GM11168 (cell line): Measurements from ENCODE around the gene SNRNP70.
"Not testable (repeated sequence)": the region's sequence is repeated elsewhere in the genome, so short reads cannot be mapped to it uniquely, and the experiment has no call there.

Experiments
- in situ Hi-C: fragments of 300-500 bp; cut with MboI; formaldehyde crosslinking; loops from one replicate; pipeline ENCODE4 v1.12.0; 2022; ENCODE audit warnings: low sequenced_read_pairs; ENCODE audit not compliant: unreplicated experiment

SNRNP70 gene

DNA sequence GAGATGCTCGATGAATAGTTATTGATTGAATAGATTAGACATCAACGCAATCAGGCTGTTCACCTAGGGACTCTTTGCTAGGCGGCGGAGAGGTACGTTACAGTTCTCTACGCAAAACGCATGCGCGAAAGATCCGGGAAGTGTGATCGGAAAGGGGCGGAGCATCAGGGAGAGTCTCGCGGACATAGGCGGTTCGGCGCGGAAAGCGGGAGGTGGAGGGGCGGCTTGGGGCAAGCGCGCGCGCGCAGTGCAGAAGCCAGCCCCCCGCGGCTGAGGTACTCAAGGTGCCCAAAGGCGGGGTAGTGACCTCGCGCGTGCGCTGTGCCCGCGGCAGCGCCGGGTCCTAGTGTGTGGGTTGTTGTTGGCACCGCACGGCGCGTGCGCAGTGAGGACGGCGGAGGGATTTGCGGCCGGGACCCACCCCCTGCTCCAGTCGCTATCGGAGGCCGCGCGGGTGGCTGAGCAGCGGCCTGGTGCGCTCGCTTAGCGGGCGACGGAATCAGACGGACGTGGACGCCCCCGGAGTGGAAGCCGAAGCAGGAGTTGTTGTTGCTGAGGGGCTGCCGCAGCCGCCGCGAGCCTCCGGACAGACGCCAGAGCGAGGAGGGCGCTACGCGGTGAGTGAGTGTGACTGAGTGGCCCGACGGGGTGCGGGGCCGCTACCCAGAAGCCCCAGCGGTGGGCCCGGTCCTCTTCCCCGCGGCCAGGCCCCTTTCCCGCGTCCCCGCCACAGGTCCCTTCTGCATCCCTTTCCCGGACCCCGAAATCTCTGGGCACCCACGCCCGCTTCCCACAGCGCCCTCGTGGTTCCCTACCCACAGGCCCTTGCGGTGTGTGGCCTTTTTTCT, at the start of gene SNRNP70:
Gene SNRNP70, plus strand, starts transcription at position 432 of the 848 bp plus-strand sequence. CDS start 964 bp downstream, outside the sequence.
- in situ Hi-C loops = no loop called here

- in situ Hi-C loops = not testable (repeated sequence)
Observed at GRCh38 chr19:49036815-49037214, 48.4 kb upstream of the SNRNP70 start, which contains the start of gene CGB1. TSS of gene CGB1 (minus strand) at chr19:49036895. CDS start at chr19:49036711, 184 bp downstream.

- in situ Hi-C loops = not testable (repeated sequence)
Observed at GRCh38 chr19:49038111-49038510, 47.1 kb upstream of the SNRNP70 start.

- in situ Hi-C loops = not testable (repeated sequence)
Observed at GRCh38 chr19:49038557-49039276, 46.5 kb upstream of the SNRNP70 start.

DNA sequence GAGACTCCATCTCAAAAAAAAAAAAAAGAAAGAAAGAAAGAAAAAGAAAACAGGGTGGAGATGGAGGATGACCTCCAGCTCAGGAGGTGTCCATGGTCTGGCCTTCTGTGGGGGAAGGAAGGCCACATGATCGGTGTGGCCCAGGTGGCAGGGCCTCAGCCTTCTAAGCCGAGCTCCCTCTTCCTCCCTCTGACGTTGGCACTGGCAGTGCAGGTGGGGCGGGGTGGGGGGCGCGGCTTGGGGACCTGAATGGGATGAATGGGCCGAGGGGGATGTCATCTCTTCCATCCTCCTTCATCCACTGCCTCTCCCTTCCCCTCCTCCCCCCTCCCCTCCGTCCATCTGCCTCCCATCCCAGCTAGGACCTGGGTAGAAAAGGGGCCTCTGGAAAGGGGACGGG, 45.5 kb upstream of the SNRNP70 start:
- in situ Hi-C loops = not testable (repeated sequence)

DNA sequence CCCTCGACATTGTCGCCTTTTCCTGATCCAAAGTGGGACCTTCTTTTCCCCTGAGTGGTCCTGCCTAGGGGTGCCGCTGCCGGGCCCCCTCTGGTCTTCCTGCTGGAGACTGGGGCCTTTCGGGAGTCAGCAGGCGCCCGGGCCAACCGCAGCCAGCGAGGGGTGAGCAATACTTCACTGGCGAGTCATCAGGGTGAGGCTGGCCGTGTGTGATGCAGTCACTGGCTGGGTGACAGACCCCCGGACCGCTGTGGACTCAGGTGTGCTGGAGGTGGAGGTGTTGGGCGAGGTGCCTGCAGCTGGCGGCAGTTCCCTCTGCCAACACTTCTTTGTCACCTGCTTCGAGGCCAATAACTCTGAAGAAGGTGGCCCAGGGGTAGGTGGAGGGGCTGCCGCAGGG, 43.1 kb upstream of the SNRNP70 start:
- in situ Hi-C loops = no loop called here

- in situ Hi-C loops = not testable (repeated sequence)
Observed at GRCh38 chr19:49042666-49043065, 42.6 kb upstream of the SNRNP70 start.

DNA sequence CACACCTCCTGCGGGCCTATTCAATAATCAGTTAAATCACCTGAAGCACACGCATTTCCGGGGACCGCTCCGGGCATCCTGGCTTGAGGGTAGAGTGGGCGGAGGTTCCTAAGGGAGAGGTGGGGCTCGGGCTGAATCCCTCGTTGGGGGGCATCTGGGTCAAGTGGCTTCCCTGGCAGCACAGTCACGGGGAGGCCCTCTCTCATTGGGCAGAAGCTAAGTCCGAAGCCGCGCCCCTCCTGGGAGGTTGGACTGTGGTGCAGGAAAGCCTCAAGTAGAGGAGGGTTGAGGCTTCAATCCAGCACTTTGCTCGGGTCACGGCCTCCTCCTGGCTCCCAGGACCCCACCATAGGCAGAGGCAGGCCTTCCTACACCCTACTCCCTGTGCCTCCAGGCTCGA, 41.7 kb upstream of the SNRNP70 start, which contains the start of gene CGB5:
Gene CGB5, plus strand, starts transcription at position 301 of the 400 bp plus-strand sequence. CDS start 362 bp downstream, outside the sequence.
- in situ Hi-C loops = not testable (repeated sequence)

GRCh38 chr19:49049011-49049410, 36.2 kb upstream of the SNRNP70 start, which contains the start of gene CGB8:
TSS of gene CGB8 (minus strand) at chr19:49049111. CDS start at chr19:49048739, 372 bp downstream.
- in situ Hi-C loops = not testable (repeated sequence)

DNA sequence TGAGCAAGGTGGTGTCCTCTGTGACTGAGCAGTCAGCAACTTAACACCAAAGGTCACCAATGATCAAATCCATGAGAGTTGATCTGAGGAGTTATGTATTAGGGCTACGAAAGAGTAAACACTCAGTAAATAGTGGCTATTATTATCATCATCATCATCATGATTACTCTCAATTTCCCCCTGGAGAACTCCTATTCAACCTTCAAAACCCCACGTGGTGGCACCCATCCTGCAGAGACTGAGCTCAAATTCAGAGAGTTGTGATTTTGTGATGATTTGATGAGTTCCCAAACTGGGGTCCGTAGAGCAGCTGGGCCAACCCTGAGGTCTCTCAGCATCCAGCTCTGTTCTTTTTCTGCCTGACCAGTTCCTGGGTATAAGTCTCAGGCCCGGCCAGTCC, 35.4 kb upstream of the SNRNP70 start:
- in situ Hi-C loops = not testable (repeated sequence)

GRCh38 chr19:49050376-49051033, 34.7 kb upstream of the SNRNP70 start:
- in situ Hi-C loops = not testable (repeated sequence)

DNA sequence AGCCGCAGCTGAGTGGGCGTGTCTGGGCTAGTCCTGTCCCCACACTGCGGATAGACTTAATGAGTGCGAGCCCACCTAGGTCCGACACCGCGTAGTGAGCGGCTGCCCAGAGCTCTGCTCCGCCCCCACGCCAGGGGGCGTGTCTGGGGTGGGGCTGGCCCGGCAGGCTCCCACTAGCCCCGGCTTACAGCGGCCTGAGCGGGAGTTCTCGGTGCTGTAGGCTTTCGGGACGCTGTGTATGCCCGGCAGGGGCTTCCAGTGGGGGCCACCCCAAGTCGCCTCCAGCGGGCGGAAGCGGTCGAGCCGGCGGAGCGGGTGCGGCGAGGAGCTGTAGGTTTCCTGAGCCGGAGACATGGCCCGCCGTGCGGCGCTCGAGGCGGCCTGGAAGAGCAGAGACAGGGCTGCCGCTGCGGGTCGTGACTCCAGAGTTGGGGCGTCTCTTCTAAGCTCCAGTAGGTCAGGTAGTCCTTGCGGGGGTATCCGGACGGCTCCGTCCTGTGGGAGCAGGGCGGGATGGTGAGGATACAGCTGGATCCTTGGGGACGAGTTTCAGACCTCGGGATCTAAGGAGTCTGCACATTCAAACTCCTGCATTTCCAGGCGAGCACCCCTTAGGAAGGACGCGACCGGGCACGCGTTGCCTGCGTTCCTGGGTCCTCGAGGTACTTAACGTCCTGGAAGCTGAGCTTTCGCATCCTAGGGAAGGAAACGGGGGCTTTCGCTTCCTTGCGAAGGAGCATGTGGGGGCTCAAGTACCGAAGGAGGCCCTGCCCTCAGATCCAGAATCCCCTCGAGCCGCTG, 28.9 kb upstream of the SNRNP70 start:
- in situ Hi-C loops = no loop called here

GRCh38 chr19:49056902-49057596, 28.2 kb upstream of the SNRNP70 start:
- in situ Hi-C loops = not testable (repeated sequence)

DNA sequence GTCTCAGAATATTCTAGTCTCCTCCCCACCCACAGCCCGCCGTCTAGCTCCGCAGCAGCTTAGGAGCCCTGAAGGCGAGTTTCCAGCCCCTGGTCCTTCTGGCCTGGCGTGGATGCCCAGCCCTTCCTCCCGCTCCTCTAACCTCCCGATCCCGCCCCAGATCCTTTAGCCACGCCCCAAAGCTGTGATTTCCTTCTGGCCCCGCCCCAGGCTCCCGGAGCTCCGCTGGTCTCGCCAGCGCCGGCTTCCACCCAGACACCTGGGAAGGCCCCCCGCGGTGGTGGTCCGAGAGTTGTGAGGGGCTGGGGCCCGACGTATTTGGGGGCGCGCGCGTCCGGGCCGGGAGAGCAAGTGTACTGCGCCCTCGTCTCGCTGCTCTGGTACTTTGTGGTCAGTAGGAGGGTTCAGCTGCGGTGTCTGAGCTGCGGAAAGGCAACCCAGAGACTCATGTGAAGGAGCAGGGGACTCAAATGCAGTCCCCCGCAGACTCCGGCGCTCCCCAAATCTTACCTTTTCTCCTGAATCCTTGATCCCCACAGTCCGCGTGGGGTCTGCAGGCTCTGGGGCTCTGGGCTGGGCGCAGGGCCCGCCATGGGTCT, 27.5 kb upstream of the SNRNP70 start, which contains the start of gene CGB7:
Gene CGB7, minus strand, starts transcription at position 114 of the 599 bp plus-strand sequence. CDS start 2,374 bp downstream, outside the sequence.
- in situ Hi-C loops = no loop called here

DNA sequence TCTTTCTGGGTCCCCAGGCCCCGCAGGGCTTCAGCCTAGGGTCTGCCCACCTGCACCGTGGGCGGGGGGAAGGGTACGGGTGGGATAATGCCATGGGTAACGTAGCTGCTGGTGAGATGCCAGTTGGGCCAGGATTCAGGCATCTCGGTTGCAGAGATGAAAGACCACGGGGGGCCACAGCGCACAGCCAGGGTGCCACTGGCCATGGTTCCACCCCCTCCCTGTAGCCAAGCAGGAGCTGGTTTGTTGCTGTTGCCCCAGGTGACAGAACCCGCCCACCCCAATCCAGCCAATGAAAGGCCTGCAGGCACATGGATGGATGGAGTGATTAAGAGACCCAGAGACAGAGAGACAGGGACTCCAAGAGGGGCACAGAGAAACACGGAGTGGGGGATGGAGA, 26.7 kb upstream of the SNRNP70 start:
- in situ Hi-C loops = no loop called here

DNA sequence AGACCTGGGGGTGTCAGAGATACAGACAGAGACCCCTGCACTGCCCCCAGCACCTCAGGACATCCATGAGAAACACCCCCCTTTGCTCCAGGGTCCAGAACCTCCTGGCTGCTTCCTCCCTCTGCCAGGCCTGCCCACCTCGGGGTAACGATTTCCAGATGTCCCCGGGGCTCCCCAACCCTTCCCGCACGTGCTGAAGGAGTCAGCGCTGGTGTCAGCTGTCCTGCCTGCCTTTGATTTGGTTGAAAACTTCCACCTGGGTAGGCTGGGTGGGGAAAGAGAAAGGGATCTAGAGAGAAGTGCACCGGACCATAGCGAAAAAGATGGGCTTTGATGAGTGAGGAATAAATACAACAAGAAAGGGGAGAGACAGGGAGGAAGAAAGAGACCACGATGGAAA, 26.2 kb upstream of the SNRNP70 start:
- in situ Hi-C loops = no loop called here

- in situ Hi-C loops = no loop called here
Observed at GRCh38 chr19:49061000-49061399, 24.3 kb upstream of the SNRNP70 start.

DNA sequence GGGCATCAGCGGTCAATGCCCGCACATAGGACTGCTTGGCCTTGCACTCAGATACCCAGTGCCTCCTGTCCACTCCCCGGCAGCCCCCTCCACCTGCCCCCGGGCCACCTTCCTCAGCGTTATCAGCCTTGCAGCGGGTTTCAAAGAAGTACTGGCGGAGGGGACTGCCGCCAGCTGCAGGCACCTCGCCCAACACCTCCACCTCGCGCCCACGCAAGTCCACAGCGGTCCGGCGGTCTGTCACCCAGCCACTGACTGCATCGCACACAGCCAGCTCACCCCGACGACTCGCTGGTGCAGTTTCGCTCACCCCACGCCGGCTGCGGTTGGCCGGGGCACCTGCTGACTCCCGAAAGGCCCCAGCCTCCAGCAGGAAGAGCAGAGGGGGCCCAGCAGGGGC, 23.8 kb upstream of the SNRNP70 start:
- in situ Hi-C loops = no loop called here
